Measurements from ENCODE around the gene EVI5. TPM values are rescaled to one million over a fixed set of nuclear protein-coding genes. Genes with fewer than 3 reads are reported as not detected.

EVI5 gene
- total and polyA plus RNA-seq, 2 experiments from 2014 or later: 16.5 to 20.0 TPM

GRCh38 chr1:92503926-92504285 lies 281.0 kb downstream of the EVI5 start:
- no peak overlapping the region for H3K4me3 ChIP-seq
- no peaks in the 10 kb centered on the region for H3K36me3 ChIP-seq (ENCODE audit: low read depth)
- H3K27ac ChIP-seq: no peak overlapping the region
- WGBS, 2 experiments (ENCODE audit: low coverage in 1 of 2, low lambda C conversion rate in 2 of 2, missing lambda C conversion rate in 2 of 2): 57 to 58% methylated on average over 6 of the region's 6 CpGs
- H3K4me1 ChIP-seq (ENCODE audit: insufficient read depth): no peaks in the 10 kb centered on the region
- no peaks in the 10 kb centered on the region for H4K20me1 ChIP-seq (ENCODE audit: insufficient read depth)
- H3K9me2 ChIP-seq (ENCODE audit: insufficient read depth): no peaks in the 10 kb centered on the region
- in situ Hi-C loops (cut with MboI): no loop called here
- no peak overlapping the region for H3K9ac ChIP-seq
- no peaks in the 10 kb centered on the region; the same call in 1 of the 2 replicates for H3F3A ChIP-seq (ENCODE audit: insufficient read depth)
- DNase-seq: no peak
- H3K9me3 ChIP-seq (ENCODE audit: low read depth): no peaks in the 10 kb centered on the region
- no peak overlapping the region for H2AFZ ChIP-seq
- no peak for TF ChIP-seq EZH2 (IDR thresholded peaks at IDR 0.05; ENCODE audit: insufficient read depth, poor library complexity, severe bottlenecking)
- TF ChIP-seq EZH2phosphoT487 (IDR thresholded peaks at IDR 0.05; ENCODE audit: insufficient read depth, low read depth): no peak
- no peaks in the 10 kb centered on the region for H3K79me2 ChIP-seq (ENCODE audit: insufficient read depth)
- H3K27me3 ChIP-seq (replicated peaks; ENCODE audit: insufficient read depth): no peaks in the 10 kb centered on the region
- H3K4me2 ChIP-seq (ENCODE audit: unreplicated experiment): no peak overlapping the region

- Histone ChIP-seq H3K4me1 (ENCODE audit: insufficient read depth) (no peaks in the 10 kb centered on the region), H3K9me3 (ENCODE audit: low read depth) (no peaks in the 10 kb centered on the region), H3K36me3 (ENCODE audit: low read depth) (no peaks in the 10 kb centered on the region), H3K27me3 (replicated peaks; ENCODE audit: insufficient read depth) (no peaks in the 10 kb centered on the region), H4K20me1 (ENCODE audit: insufficient read depth) (no peaks in the 10 kb centered on the region), H3K9me2 (ENCODE audit: insufficient read depth) (no peaks in the 10 kb centered on the region), H3K9ac (no peak overlapping the region), H3K4me2 (ENCODE audit: unreplicated experiment) (no peak overlapping the region), H3F3A (ENCODE audit: insufficient read depth) (no peaks in the 10 kb centered on the region; the same call in 1 of the 2 replicates), H3K27ac (no peak overlapping the region), H3K4me3 (no peak overlapping the region), H3K79me2 (ENCODE audit: insufficient read depth) (no peaks in the 10 kb centered on the region), H2AFZ (no peak overlapping the region)
- no peak for TF ChIP-seq EZH2phosphoT487 (IDR thresholded peaks at IDR 0.05; ENCODE audit: insufficient read depth, low read depth)
- TF ChIP-seq EZH2 (IDR thresholded peaks at IDR 0.05; ENCODE audit: insufficient read depth, poor library complexity, severe bottlenecking): no peak
- 71 to 81% methylated on average over 6 of the region's 6 CpGs for WGBS, 2 experiments (ENCODE audit: low coverage in 1 of 2, low lambda C conversion rate in 2 of 2, missing lambda C conversion rate in 2 of 2)
- in situ Hi-C loops (cut with MboI): no loop called here
- DNase-seq: no peak
Measured at GRCh38 chr1:92503043-92503925, 281.6 kb downstream of the EVI5 start.

- H3F3A ChIP-seq (ENCODE audit: insufficient read depth): no peaks in the 10 kb centered on the region; the same call in 1 of the 2 replicates
- no peaks in the 10 kb centered on the region for H3K36me3 ChIP-seq (ENCODE audit: low read depth)
- H3K9ac ChIP-seq: no peak overlapping the region
- no peaks in the 10 kb centered on the region for H3K4me1 ChIP-seq (ENCODE audit: insufficient read depth)
- H4K20me1 ChIP-seq (ENCODE audit: insufficient read depth): no peaks in the 10 kb centered on the region
- in situ Hi-C loops (cut with MboI): no loop called here
- no peaks in the 10 kb centered on the region for H3K27me3 ChIP-seq (replicated peaks; ENCODE audit: insufficient read depth)
- H3K9me3 ChIP-seq (ENCODE audit: low read depth): no peaks in the 10 kb centered on the region
- DNase-seq: peak; percentile 53
- TF ChIP-seq EZH2phosphoT487 (IDR thresholded peaks at IDR 0.05; ENCODE audit: insufficient read depth, low read depth): no peak
- no peak for TF ChIP-seq EZH2 (IDR thresholded peaks at IDR 0.05; ENCODE audit: insufficient read depth, poor library complexity, severe bottlenecking)
- no peak overlapping the region for H3K4me3 ChIP-seq
- H3K4me2 ChIP-seq (ENCODE audit: unreplicated experiment): no peak overlapping the region
- no peak overlapping the region for H3K27ac ChIP-seq
- no peaks in the 10 kb centered on the region for H3K9me2 ChIP-seq (ENCODE audit: insufficient read depth)
- no peaks in the 10 kb centered on the region for H3K79me2 ChIP-seq (ENCODE audit: insufficient read depth)
- no peak overlapping the region for H2AFZ ChIP-seq
Measured at GRCh38 chr1:92502247-92502646, 282.7 kb downstream of the EVI5 start.

GRCh38 chr1:92500552-92500951 lies 284.4 kb downstream of the EVI5 start:
- Histone ChIP-seq H3K4me3 (no peak overlapping the region), H2AFZ (no peak overlapping the region), H3K79me2 (ENCODE audit: insufficient read depth) (no peaks in the 10 kb centered on the region), H3K9me2 (ENCODE audit: insufficient read depth) (no peaks in the 10 kb centered on the region), H3K9me3 (ENCODE audit: low read depth) (no peaks in the 10 kb centered on the region), H3K9ac (no peak overlapping the region), H3K27ac (no peak overlapping the region), H3K4me2 (ENCODE audit: unreplicated experiment) (no peak overlapping the region), H3K27me3 (replicated peaks; ENCODE audit: insufficient read depth) (no peaks in the 10 kb centered on the region), H3K4me1 (ENCODE audit: insufficient read depth) (no peaks in the 10 kb centered on the region), H4K20me1 (ENCODE audit: insufficient read depth) (no peaks in the 10 kb centered on the region), H3F3A (ENCODE audit: insufficient read depth) (no peaks in the 10 kb centered on the region; the same call in 1 of the 2 replicates), H3K36me3 (ENCODE audit: low read depth) (no peaks in the 10 kb centered on the region)
- 17 to 41% methylated on average over 1 of the region's 1 CpG for WGBS, 2 experiments (ENCODE audit: low coverage in 1 of 2, low lambda C conversion rate in 2 of 2, missing lambda C conversion rate in 2 of 2)
- TF ChIP-seq EZH2phosphoT487 (IDR thresholded peaks at IDR 0.05; ENCODE audit: insufficient read depth, low read depth) (no peak), EZH2 (IDR thresholded peaks at IDR 0.05; ENCODE audit: insufficient read depth, poor library complexity, severe bottlenecking) (no peak)
- no peak for DNase-seq
- in situ Hi-C loops (cut with MboI): no loop called here

Measured in GM23248 (cell line).